Trophoblast cell (in vitro differentiated cells and primary cell): Measurements from ENCODE around the gene JSRP1.

Experiments used
- DNase-seq, 2 donors: peaks; one replicate each; pipeline ENCODE4 v3.0.0-alpha.2; 2016
- H2AFZ ChIP-seq: 2 replicates; pipeline ENCODE4 v1.6.1; 2013; ENCODE audit warnings: low read length, moderate library complexity, mild to moderate bottlenecking; ENCODE audit not compliant: insufficient read depth, poor library complexity
- H2AK5ac ChIP-seq: 2 replicates; pipeline ENCODE4 v1.6.1; 2013; ENCODE audit warnings: mild to moderate bottlenecking, low read length
- H2BK120ac ChIP-seq: 2 replicates; pipeline ENCODE4 v1.6.1; 2013; ENCODE audit warnings: low read length, mild to moderate bottlenecking, moderate library complexity; ENCODE audit not compliant: insufficient read depth, poor library complexity
- H2BK12ac ChIP-seq: 2 replicates; pipeline ENCODE4 v1.6.1; 2013; ENCODE audit warnings: mild to moderate bottlenecking, low read length, moderate library complexity
- H2BK5ac ChIP-seq: 2 replicates; pipeline ENCODE4 v1.6.1; 2013; ENCODE audit warnings: low read length, low read depth, moderate library complexity, mild to moderate bottlenecking; ENCODE audit not compliant: poor library complexity
- H3K14ac ChIP-seq: 2 replicates; pipeline ENCODE4 v1.6.1; 2013; ENCODE audit warnings: mild to moderate bottlenecking, low read length
- H3K18ac ChIP-seq: 2 replicates; pipeline ENCODE4 v1.6.1; 2013; ENCODE audit warnings: mild to moderate bottlenecking, low read length
- H3K23ac ChIP-seq: 2 replicates; pipeline ENCODE4 v1.6.1; 2013; ENCODE audit warnings: low read length
- H3K27ac ChIP-seq: 2 replicates; pipeline ENCODE4 v1.5.1; 2013; ENCODE audit warnings: low read depth, mild to moderate bottlenecking, inconsistent platforms, low read length, moderate library complexity
- H3K27me3 ChIP-seq: 2 replicates; pipeline ENCODE4 v1.6.1; 2013; ENCODE audit warnings: inconsistent platforms, mild to moderate bottlenecking, low read length, moderate library complexity; ENCODE audit not compliant: insufficient read depth
- H3K36me3 ChIP-seq, 2 experiments: 1 replicate in 1 of 2; 2 replicates in 1 of 2; pipeline ENCODE4 v1.6.1; 2013; ENCODE audit warnings: low read length in 2 of 2, mild to moderate bottlenecking in 2 of 2, moderate library complexity in 1 of 2; ENCODE audit not compliant: insufficient read depth in 2 of 2, control insufficient read depth in 1 of 2
- H3K4ac ChIP-seq: 2 replicates; pipeline ENCODE4 v1.6.1; 2013; ENCODE audit warnings: low read depth, mild to moderate bottlenecking, low read length, moderate library complexity
- H3K4me1 ChIP-seq, 2 experiments: 1 replicate in 1 of 2; 2 replicates in 1 of 2; pipeline ENCODE4 v1.6.1; 2013; ENCODE audit warnings: low read length in 2 of 2, mild to moderate bottlenecking in 2 of 2, moderate library complexity in 1 of 2; ENCODE audit not compliant: insufficient read depth in 2 of 2, control insufficient read depth in 1 of 2
- H3K4me2 ChIP-seq: 2 replicates; pipeline ENCODE4 v1.6.1; 2013; ENCODE audit warnings: inconsistent platforms, mild to moderate bottlenecking, low read length, moderate library complexity
- H3K4me3 ChIP-seq: 2 replicates; pipeline ENCODE4 v1.5.1; 2013; ENCODE audit warnings: mild to moderate bottlenecking, low read depth, low read length, inconsistent platforms
- H3K79me1 ChIP-seq: one replicate; pipeline ENCODE4 v1.6.1; 2013; ENCODE audit warnings: low read length
- H3K79me2 ChIP-seq: 2 replicates; pipeline ENCODE4 v1.6.1; 2013; ENCODE audit warnings: low read length, mild to moderate bottlenecking; ENCODE audit not compliant: control insufficient read depth, insufficient read depth, poor library complexity
- H3K9ac ChIP-seq: 2 replicates; pipeline ENCODE4 v1.6.1; 2013; ENCODE audit warnings: mild to moderate bottlenecking, low read length
- H3K9me3 ChIP-seq: 2 replicates; pipeline ENCODE4 v1.6.1; 2013; ENCODE audit warnings: low read depth, mild to moderate bottlenecking, control low read depth, inconsistent platforms, low read length; ENCODE audit not compliant: insufficient read depth
- H4K12ac ChIP-seq: 2 replicates; pipeline ENCODE4 v1.6.1; 2013; ENCODE audit warnings: low read depth, mild to moderate bottlenecking, low read length, moderate library complexity
- H4K8ac ChIP-seq: 2 replicates; pipeline ENCODE4 v1.6.1; 2013; ENCODE audit warnings: low read depth, mild to moderate bottlenecking, low read length, moderate library complexity
- H4K91ac ChIP-seq: one replicate; pipeline ENCODE4 v1.6.1; 2013; ENCODE audit warnings: low read depth, mild to moderate bottlenecking, low read length, moderate library complexity
- WGBS: extraction: QIAGEN DNeasy Blood & Tissue Kit; methylation state at CpG from one replicate; pipeline ENCODE4 v1.1.7; 2013; ENCODE audit warnings: missing lambda C conversion rate; ENCODE audit not compliant: insufficient read length, insufficient coverage; ENCODE audit errors: extremely low coverage; 5-methylcytosine and 5-hydroxymethylcytosine counted together

JSRP1 gene

DNA sequence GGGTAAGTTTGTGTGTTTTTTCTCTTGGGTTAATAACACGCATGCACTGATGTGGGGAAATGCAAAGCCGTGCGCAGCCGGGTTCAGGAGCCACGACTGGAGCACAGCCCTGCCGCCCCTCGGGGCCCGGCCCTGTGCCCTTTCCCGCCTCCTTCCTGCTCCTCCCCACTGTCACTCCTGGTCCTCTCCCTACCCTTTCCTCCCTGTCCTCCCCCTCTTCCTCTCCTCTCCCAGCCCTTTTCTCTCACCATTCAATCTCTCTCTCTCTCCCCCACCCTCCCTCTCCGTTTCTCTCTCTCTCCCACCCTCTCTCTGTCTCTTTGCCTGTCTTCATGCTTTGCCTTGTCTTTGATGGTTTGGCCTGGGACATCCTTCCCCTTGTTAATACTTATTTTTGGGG is 47.2 kb downstream of the JSRP1 start:
- 100% methylated on average over 1 of the region's 10 CpGs for WGBS
- Histone ChIP-seq H3K36me3 (peaks cover 54 to 63% of the 10 kb centered on the region in 2 experiments), H3K27ac (no peak overlapping the region), H2AFZ (no peak overlapping the region), H4K91ac (no peak overlapping the region), H3K4me1 (no peaks in the 10 kb centered on the region), H3K4me3 (no peak overlapping the region), H3K18ac (no peak overlapping the region), H2BK5ac (no peak overlapping the region), H3K14ac (no peak overlapping the region), H3K27me3 (no peaks in the 10 kb centered on the region), H4K12ac (no peak overlapping the region), H3K79me1 (no peaks in the 10 kb centered on the region), H2AK5ac (no peak overlapping the region), H4K8ac (no peak overlapping the region), H3K79me2 (no peaks in the 10 kb centered on the region), H3K9ac (no peak overlapping the region), H3K4ac (no peak overlapping the region), H3K23ac (no peak overlapping the region), H2BK12ac (no peak overlapping the region), H2BK120ac (no peak overlapping the region), H3K9me3 (peaks cover 5% of the 10 kb centered on the region), H3K4me2 (no peak overlapping the region)
- DNase-seq: no peak

DNA sequence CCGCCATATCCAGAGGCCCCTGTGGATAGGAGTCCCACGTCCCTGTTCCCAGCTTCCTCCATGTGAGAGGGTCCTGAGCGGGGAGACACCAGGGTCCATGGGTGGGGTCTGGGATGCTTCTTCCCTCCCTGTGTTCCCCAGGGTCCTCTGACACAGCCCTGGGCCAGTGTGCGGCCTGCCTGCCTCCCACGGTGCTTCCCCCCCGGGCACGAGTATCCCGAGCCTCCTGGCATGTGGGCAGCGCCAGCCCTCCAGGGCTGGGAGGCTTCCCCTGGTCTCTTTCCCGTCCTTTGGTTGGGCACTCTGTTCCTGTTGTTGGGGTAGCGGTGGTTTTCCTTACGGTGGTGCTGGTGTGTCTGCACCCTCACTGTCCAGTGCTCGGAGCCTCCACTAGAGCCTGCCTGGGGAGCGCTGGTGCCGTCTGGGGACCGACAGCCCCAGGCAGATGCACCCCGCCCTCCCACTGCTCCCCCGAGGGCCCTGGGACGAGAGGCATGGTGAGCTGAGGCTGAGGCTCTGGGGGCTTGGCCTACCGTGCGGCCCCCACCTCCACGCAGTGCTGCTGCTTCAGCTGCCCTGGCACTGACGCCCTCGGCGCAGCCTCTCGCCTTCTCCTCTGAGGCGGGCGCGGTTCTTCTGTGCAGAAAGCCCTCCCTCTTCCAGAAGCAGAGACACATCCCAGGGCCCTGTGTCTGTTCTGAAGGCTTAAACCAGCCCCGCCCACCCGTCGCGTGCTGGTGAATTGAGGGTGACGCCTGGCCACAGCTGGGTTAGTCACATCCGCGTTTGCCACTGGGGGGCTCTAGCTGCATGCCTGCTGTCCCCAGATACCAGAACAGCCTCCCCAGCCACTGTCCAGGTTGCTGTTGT is 48.0 kb downstream of the JSRP1 start:
- no peak overlapping the region for H2AK5ac ChIP-seq
- no peaks in the 10 kb centered on the region for H3K4me1 ChIP-seq
- H3K79me1 ChIP-seq: no peaks in the 10 kb centered on the region
- no peaks in the 10 kb centered on the region for H3K27me3 ChIP-seq
- H3K23ac ChIP-seq: no peak overlapping the region
- no peaks in the 10 kb centered on the region for H3K79me2 ChIP-seq
- no peak overlapping the region for H2BK5ac ChIP-seq
- no peak overlapping the region for H3K4me3 ChIP-seq
- no peak overlapping the region for H3K27ac ChIP-seq
- no peak overlapping the region for H3K14ac ChIP-seq
- H3K4me2 ChIP-seq: no peak overlapping the region
- H4K91ac ChIP-seq: no peak overlapping the region
- H4K8ac ChIP-seq: no peak overlapping the region
- DNase-seq: peak in 1 of 2 donors; percentile 3
- peaks cover 53 to 61% of the 10 kb centered on the region in 2 experiments for H3K36me3 ChIP-seq
- no peak overlapping the region for H2AFZ ChIP-seq
- H3K18ac ChIP-seq: no peak overlapping the region
- no peak overlapping the region for H4K12ac ChIP-seq
- H3K9ac ChIP-seq: no peak overlapping the region
- H3K9me3 ChIP-seq: peaks cover 5% of the 10 kb centered on the region
- no peak overlapping the region for H2BK12ac ChIP-seq
- no CpG with 5 or more reads among the region's 36 CpGs for WGBS
- no peak overlapping the region for H2BK120ac ChIP-seq
- H3K4ac ChIP-seq: no peak overlapping the region

DNA sequence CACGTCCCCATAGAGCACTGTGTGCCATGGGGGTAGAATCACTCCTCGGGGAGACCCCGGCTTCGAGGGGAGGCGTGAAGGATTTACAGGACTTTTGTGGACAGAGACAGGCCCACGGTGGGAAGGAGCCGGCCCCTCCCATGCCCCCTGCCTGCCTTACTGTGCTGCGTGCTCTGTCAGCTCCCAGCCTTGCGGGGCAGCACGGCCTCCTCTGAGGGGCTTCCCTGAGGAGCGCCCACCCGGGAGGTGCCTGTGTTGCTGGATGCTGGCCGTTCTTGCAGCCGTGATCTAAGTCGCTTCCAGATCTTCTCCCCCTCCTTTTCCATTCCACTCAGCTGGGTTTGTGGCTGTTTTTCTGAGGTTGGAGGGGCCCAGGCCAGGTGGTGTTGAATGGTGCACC is 49.2 kb downstream of the JSRP1 start:
- H3K27me3 ChIP-seq: no peaks in the 10 kb centered on the region
- H3K9me3 ChIP-seq: peaks cover 5% of the 10 kb centered on the region
- H4K8ac ChIP-seq: no peak overlapping the region
- H3K79me2 ChIP-seq: no peaks in the 10 kb centered on the region
- H3K36me3 ChIP-seq: peaks cover 47 to 58% of the 10 kb centered on the region in 2 experiments
- no peak overlapping the region for H3K9ac ChIP-seq
- H2AFZ ChIP-seq: no peak overlapping the region
- no peak overlapping the region for H3K4me2 ChIP-seq
- H3K23ac ChIP-seq: no peak overlapping the region
- no CpG with 5 or more reads among the region's 15 CpGs for WGBS
- no peak overlapping the region for H2BK12ac ChIP-seq
- H3K18ac ChIP-seq: no peak overlapping the region
- no peak overlapping the region for H3K27ac ChIP-seq
- H3K79me1 ChIP-seq: no peaks in the 10 kb centered on the region
- no peak overlapping the region for H2AK5ac ChIP-seq
- no peak overlapping the region for H2BK120ac ChIP-seq
- no peak overlapping the region for H3K4me3 ChIP-seq
- no peak overlapping the region for H3K14ac ChIP-seq
- no peaks in the 10 kb centered on the region for H3K4me1 ChIP-seq
- no peak overlapping the region for H4K12ac ChIP-seq
- DNase-seq: no peak
- H4K91ac ChIP-seq: no peak overlapping the region
- no peak overlapping the region for H3K4ac ChIP-seq
- H2BK5ac ChIP-seq: no peak overlapping the region

DNA sequence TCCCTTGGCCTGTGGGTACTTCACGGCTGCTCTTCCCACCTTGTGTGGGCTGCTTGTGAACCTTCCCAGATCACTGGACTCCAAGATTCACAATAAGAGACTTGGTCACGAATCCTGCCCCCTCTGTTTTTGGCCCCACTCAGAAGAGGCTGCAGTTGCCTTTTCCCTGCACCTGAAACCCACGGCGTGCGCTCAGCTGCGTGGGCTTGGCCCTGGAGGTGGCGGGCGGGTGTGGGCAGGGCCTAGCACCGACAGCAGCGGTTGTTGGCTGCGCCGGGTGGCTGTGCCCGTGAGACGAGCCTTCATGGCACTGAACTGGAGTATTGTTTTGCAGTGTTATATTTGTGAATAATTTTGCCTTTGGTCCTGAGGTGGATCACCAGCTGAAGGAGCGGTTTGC is 53.9 kb downstream of the JSRP1 start:
- Histone ChIP-seq H2AK5ac (no peak overlapping the region), H2BK5ac (no peak overlapping the region), H3K4ac (no peak overlapping the region), H3K23ac (no peak overlapping the region), H3K27ac (no peak overlapping the region), H3K18ac (no peak overlapping the region), H3K9ac (no peak overlapping the region), H3K14ac (no peak overlapping the region), H4K12ac (no peak overlapping the region), H3K79me2 (no peaks in the 10 kb centered on the region), H2BK12ac (no peak overlapping the region), H4K8ac (no peak overlapping the region), H4K91ac (no peak overlapping the region), H3K79me1 (no peaks in the 10 kb centered on the region), H3K4me3 (no peak overlapping the region), H3K36me3 (peaks cover 37 to 43% of the 10 kb centered on the region in 2 experiments), H3K27me3 (no peaks in the 10 kb centered on the region), H2AFZ (no peak overlapping the region), H3K9me3 (peaks cover 14% of the 10 kb centered on the region), H2BK120ac (no peak overlapping the region), H3K4me1 (no peaks in the 10 kb centered on the region), H3K4me2 (no peak overlapping the region)
- no peak for DNase-seq
- no CpG with 5 or more reads among the region's 15 CpGs for WGBS
